GM23338 (cell line): Measurements from ENCODE around the gene FUT8.

Experiments used
- CREB1 ChIP-seq: fragments of 250-450 bp; sonication (Bioruptor Pico); IDR thresholded peaks from 2 replicates; pipeline ENCODE4 v1.5.0; 2020; ENCODE audit warnings: low read depth, mild to moderate bottlenecking, moderate library complexity
- EZH2 ChIP-seq: fragments of 200-600 bp; sonication (generic); IDR thresholded peaks from one replicate; pipeline ENCODE4 v1.8.0; 2017; ENCODE audit warnings: antibody characterized with exemption, mild to moderate bottlenecking, low read depth; ENCODE audit not compliant: unreplicated experiment
- EZH2phosphoT487 ChIP-seq: fragments of 200-600 bp; sonication (generic); IDR thresholded peaks from one replicate; pipeline ENCODE4 v1.8.1; 2018; ENCODE audit warnings: antibody characterized with exemption; ENCODE audit not compliant: unreplicated experiment
- JUNB ChIP-seq: IDR thresholded peaks from one replicate; pipeline ENCODE4 v1.6.1; 2016; ENCODE audit warnings: antibody characterized with exemption; ENCODE audit not compliant: unreplicated experiment
- POLR2AphosphoS5 ChIP-seq: IDR thresholded peaks from 2 replicates; pipeline ENCODE4 v1.6.1; 2016; ENCODE audit warnings: antibody characterized with exemption, low read depth
- REST ChIP-seq: IDR thresholded peaks from one replicate; pipeline ENCODE4 v1.6.1; 2018; ENCODE audit warnings: antibody characterized with exemption; ENCODE audit not compliant: unreplicated experiment
- STAT1 ChIP-seq: IDR thresholded peaks from one replicate; pipeline ENCODE4 v1.6.1; 2016; ENCODE audit warnings: antibody characterized with exemption; ENCODE audit not compliant: unreplicated experiment
- ZNF114 ChIP-seq: fragments of 250-450 bp; sonication (Bioruptor Pico); IDR thresholded peaks from 2 replicates; pipeline ENCODE4 v1.5.0; 2020; ENCODE audit warnings: mild to moderate bottlenecking, moderate library complexity
- ZNF331 ChIP-seq: fragments of 250-450 bp; sonication (Bioruptor Pico); IDR thresholded peaks from 2 replicates; pipeline ENCODE4 v1.5.0; 2020; ENCODE audit warnings: low read depth, mild to moderate bottlenecking, moderate library complexity
- TF ChIP-seq, protein P1 (sequence below), 2 experiments: fragments of 200-600 bp in 1 of 2; sonication (generic) in 1 of 2; conservative IDR thresholded peaks; 2 replicates each; pipeline versions ENCODE4 v1.5.1 to v1.6.1; 2016 to 2017; ENCODE audit warnings: antibody characterized with exemption in 2 of 2, low read depth in 2 of 2, mild to moderate bottlenecking in 2 of 2, moderate library complexity in 1 of 2
- TF ChIP-seq, protein P2 (sequence below): IDR thresholded peaks from 2 replicates; pipeline ENCODE4 v1.6.1; 2016; ENCODE audit warnings: antibody characterized with exemption

- TF ChIP-seq, protein P1, sequence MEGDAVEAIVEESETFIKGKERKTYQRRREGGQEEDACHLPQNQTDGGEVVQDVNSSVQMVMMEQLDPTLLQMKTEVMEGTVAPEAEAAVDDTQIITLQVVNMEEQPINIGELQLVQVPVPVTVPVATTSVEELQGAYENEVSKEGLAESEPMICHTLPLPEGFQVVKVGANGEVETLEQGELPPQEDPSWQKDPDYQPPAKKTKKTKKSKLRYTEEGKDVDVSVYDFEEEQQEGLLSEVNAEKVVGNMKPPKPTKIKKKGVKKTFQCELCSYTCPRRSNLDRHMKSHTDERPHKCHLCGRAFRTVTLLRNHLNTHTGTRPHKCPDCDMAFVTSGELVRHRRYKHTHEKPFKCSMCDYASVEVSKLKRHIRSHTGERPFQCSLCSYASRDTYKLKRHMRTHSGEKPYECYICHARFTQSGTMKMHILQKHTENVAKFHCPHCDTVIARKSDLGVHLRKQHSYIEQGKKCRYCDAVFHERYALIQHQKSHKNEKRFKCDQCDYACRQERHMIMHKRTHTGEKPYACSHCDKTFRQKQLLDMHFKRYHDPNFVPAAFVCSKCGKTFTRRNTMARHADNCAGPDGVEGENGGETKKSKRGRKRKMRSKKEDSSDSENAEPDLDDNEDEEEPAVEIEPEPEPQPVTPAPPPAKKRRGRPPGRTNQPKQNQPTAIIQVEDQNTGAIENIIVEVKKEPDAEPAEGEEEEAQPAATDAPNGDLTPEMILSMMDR (conservative IDR thresholded peaks at IDR 0.05; ENCODE audit: low read depth in 2 of 2), result no peak
- TF ChIP-seq EZH2 (no peak), REST (no peak), POLR2AphosphoS5 (peak; percentile 50; the same call in 1 of the 2 replicates), STAT1 (no peak), ZNF331 (CRISPR knock-in tag) (no peak), EZH2phosphoT487 (no peak), CREB1 (CRISPR knock-in tag) (peak; percentile 58), ZNF114 (CRISPR knock-in tag) (no peak), JUNB (no peak)
- TF ChIP-seq, protein P2, sequence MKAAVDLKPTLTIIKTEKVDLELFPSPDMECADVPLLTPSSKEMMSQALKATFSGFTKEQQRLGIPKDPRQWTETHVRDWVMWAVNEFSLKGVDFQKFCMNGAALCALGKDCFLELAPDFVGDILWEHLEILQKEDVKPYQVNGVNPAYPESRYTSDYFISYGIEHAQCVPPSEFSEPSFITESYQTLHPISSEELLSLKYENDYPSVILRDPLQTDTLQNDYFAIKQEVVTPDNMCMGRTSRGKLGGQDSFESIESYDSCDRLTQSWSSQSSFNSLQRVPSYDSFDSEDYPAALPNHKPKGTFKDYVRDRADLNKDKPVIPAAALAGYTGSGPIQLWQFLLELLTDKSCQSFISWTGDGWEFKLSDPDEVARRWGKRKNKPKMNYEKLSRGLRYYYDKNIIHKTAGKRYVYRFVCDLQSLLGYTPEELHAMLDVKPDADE, result no peak
These were observed 886 bp upstream of the FUT8 start for GRCh38 chr14:65411656-65412031.
